ENCODE results near the gene NIP7. TPM values are rescaled to one million over a fixed set of nuclear protein-coding genes. Genes with fewer than 3 reads are reported as not detected.

NIP7 gene
- total and polyA plus RNA-seq, 2 of the 4 experiments (the other 2 are of a cell fraction): 14.0 to 28.3 TPM

GRCh38 chr16:69378036-69378435 is 38.5 kb downstream of the NIP7 start:
- Histone ChIP-seq H3K4me1 (ENCODE audit: control insufficient read depth, insufficient read depth, low read length) (no peaks in the 10 kb centered on the region), H4K20me1 (ENCODE audit: insufficient read depth, low read length) (0 out of 2 replicates have a peak, but pooled peaks cover 5% of the 10 kb centered on the region), H2AK9ac (replicated peaks; ENCODE audit: low read depth, low read length, poor library complexity) (no peak overlapping the region), H2AFZ (replicated peaks; ENCODE audit: low read length, poor library complexity) (no peak overlapping the region), H2BK15ac (ENCODE audit: low read depth, low read length) (no peak overlapping the region), H2BK20ac (ENCODE audit: low read depth, low read length) (no peak overlapping the region), H4K8ac (ENCODE audit: low read depth in 2 of 2, low read length in 2 of 2) (no peak overlapping the region), H3K9me3 (ENCODE audit: control insufficient read depth, insufficient read depth, low read length) (no peaks in the 10 kb centered on the region), H3K23ac (ENCODE audit: low read depth, low read length) (no peak overlapping the region), H3K79me1 (ENCODE audit: low read depth in 1 of 2, low read length in 2 of 2) (peaks cover 31 to 42% of the 10 kb centered on the region in 2 experiments), H3K4me3 (ENCODE audit: insufficient read depth, low read depth, low read length) (no peak overlapping the region), H3K27me3 (ENCODE audit: control insufficient read depth, insufficient read depth, low read length) (no peaks in the 10 kb centered on the region), H2BK5ac (ENCODE audit: low read depth, low read length, poor library complexity, severe bottlenecking) (no peak overlapping the region), H3K18ac (ENCODE audit: low read depth, low read length) (no peak overlapping the region), H3K9me1 (ENCODE audit: insufficient read depth, low read length) (peaks cover 2% of the 10 kb centered on the region), H3K27ac (ENCODE audit: insufficient read depth, low read length) (no peak overlapping the region), H2BK120ac (ENCODE audit: low read depth, low read length) (no peak overlapping the region), H3K14ac (replicated peaks; ENCODE audit: low read depth, low read length) (no peak overlapping the region), H4K91ac (ENCODE audit: insufficient read depth, low read depth, low read length) (no peak overlapping the region), H2AK5ac (ENCODE audit: low read depth, low read length) (no peak overlapping the region), H3K36me3 (ENCODE audit: control insufficient read depth, insufficient read depth, low read length) (peaks cover 20% of the 10 kb centered on the region), H4K5ac (ENCODE audit: low read depth, low read length) (no peak overlapping the region), H3K4ac (ENCODE audit: low read depth, low read length) (no peak overlapping the region), H3K9ac (ENCODE audit: low read depth, low read length) (no peak overlapping the region), H3K56ac (ENCODE audit: extremely low read depth, insufficient read depth, low read length) (no peak overlapping the region), H3K4me2 (ENCODE audit: low read depth, low read length) (no peak overlapping the region)
- in situ Hi-C loops (cut with MboI; ENCODE audit: low sequenced_read_pairs) (no loop called here), intact Hi-C loops (cut with micrococcal nuclease) (no loop called here), dilution Hi-C loops (cut with HindIII; ENCODE audit: low sequenced_read_pairs, unreplicated experiment) (no loop called here)
- ATAC-seq (ENCODE audit: low read depth): no peak
- 100% methylated on average over 1 of the region's 1 CpG; no CpG with 5 or more reads in 1 of the 2 experiments for WGBS, 2 experiments (ENCODE audit: extremely low coverage in 2 of 2, insufficient read length in 1 of 2)
- CTCF ChIA-PET: no interaction called here
- POLR2A ChIA-PET (ENCODE audit: unreplicated experiment): interaction anchor here (0.5 to 0.6 kb wide), 2 partner anchors 17 to 286 kb away, joined by 3 to 4 read pairs; no protein-coding TSS in a partner anchor
- TF ChIP-seq RAD21 (IDR thresholded peaks at IDR 0.05; ENCODE audit: low read length) (no peak), ELK1 (IDR thresholded peaks at IDR 0.05; ENCODE audit: borderline replicate concordance, low read depth, low read length) (no peak), MAFK (IDR thresholded peaks at IDR 0.05; ENCODE audit: low read depth, low read length) (no peak), MXI1 (IDR thresholded peaks at IDR 0.05; ENCODE audit: borderline replicate concordance, low read depth, low read length) (no peak), NFE2L2 (IDR thresholded peaks at IDR 0.05; ENCODE audit: low read depth, low read length) (no peak)
- DNase-seq: no peak
- no TSS peak for BruUV-seq (replicated peaks)

Measured in IMR-90 (cell line).